NCI-H345 treated with DMSO at 0.1 percent for 48 hours (cell line): ENCODE data around the gene HSD17B7.
A peak's percentile ranks its signal among the peaks of the same experiment; 100 is the strongest.
"Not testable (repeated sequence)": the region's sequence is repeated elsewhere in the genome, so short reads cannot be mapped to it uniquely, and the experiment has no call there.

ENCODE experiments used
- DNase-seq: peaks from one replicate; lab custom pipeline; 2025; ENCODE audit not compliant: unreplicated experiment; lab: John Stamatoyannopoulos, UW

The HSD17B7 gene, protein sequence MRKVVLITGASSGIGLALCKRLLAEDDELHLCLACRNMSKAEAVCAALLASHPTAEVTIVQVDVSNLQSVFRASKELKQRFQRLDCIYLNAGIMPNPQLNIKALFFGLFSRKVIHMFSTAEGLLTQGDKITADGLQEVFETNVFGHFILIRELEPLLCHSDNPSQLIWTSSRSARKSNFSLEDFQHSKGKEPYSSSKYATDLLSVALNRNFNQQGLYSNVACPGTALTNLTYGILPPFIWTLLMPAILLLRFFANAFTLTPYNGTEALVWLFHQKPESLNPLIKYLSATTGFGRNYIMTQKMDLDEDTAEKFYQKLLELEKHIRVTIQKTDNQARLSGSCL

DNA sequence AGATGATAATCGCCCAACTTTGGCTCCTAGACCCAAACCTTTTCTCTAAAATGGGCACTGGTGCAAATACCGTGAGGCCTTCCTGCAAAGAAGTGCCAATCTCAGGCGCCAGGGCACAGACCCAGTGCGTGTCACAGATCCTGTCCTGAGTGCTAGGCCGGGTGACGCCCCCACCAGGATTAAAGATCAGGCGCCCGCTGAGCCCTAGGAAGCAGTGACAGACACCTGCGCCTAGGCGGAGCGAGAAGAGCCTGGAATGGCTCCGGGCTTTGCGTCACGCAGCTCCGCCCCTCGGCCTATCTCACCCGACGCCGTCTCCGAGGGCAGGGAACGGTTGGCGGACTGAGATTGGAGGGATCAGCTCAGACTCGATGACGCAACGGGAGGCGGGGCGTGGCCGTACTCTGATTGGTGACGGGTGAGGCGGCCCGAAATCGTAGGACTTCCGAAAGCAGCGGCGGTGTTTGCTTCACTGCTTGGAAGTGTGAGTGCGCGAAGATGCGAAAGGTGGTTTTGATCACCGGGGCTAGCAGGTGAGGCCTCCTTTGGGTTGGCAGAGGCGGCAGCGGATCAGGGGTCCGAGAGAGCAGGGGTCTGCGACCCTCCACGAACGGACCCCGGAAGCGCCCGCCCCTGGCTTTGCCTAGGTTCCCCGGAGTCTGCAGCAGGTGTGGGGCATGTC is at the start of gene HSD17B7:
TSS of gene HSD17B7 (plus strand) at position 400 of the 682 bp plus-strand sequence. CDS start at position 499, 99 bp downstream.
- peak; percentile 70 for DNase-seq

- DNase-seq, result no peak
These were observed 49.7 kb upstream of the HSD17B7 start for GRCh38 chr1:162740755-162741154.

- no peak for DNase-seq
These were observed 48.9 kb upstream of the HSD17B7 start for GRCh38 chr1:162741574-162741973.

- not testable (repeated sequence) for DNase-seq
These were observed 44.1 kb upstream of the HSD17B7 start for GRCh38 chr1:162746264-162746942.

- DNase-seq, result no peak
These were observed 37.4 kb upstream of the HSD17B7 start for GRCh38 chr1:162753001-162753658.

- no peak for DNase-seq
These were observed 36.4 kb upstream of the HSD17B7 start for GRCh38 chr1:162753998-162754585.

- no peak for DNase-seq
These were observed 35.2 kb upstream of the HSD17B7 start for GRCh38 chr1:162755306-162755705.

GRCh38 chr1:162756523-162756922 is 34.0 kb upstream of the HSD17B7 start:
- no peak for DNase-seq

GRCh38 chr1:162757476-162757875 is 33.0 kb upstream of the HSD17B7 start:
- DNase-seq, result no peak

- DNase-seq, result no peak
These were observed 24.7 kb upstream of the HSD17B7 start for GRCh38 chr1:162765788-162766187.

DNA sequence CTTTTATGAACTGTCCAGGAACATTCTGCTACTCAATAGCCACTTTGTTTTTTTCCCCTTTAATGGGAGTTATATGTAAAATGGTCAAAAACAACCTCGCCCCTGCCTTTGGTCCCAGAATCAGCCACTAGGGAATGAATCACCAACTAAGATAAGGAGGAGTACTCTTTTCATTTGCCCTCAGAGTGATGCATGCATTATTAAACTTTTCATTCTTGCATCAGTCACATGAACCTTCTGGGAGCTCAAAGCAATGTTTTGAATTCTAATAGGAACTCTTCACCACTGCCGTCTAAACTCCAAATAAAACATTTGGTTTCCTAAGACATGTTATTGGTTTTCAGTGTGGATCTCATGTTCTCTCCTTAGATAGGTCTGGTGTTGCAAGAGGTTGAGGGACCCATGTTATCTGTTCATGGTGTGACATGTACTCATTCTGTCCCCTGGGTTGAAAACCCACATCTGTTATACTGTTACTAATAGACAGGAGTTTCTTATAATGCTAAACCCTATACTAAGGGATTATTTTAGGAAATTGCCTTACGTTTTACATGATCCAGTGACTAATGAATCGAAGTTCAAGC is 17.8 kb upstream of the HSD17B7 start:
- no peak for DNase-seq

DNA sequence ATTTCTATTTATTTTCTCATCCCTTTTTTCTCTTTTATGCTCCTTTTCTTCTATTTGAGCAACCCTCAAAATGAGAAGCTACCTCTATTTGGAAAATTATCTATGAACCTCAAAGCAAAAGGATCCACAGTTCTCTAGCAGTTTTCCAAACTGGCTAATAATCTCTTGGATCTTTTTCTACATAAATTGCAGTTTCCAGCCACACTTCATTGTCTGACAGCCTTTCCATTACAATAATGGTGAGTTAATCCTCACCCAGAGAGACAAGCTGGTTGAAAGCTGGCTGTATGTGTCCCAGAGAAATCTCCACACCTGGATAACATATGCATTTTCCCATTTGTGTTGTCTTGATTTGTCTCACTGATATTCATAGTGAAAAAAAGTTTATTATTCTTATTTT is 16.5 kb upstream of the HSD17B7 start:
- DNase-seq, result no peak

DNA sequence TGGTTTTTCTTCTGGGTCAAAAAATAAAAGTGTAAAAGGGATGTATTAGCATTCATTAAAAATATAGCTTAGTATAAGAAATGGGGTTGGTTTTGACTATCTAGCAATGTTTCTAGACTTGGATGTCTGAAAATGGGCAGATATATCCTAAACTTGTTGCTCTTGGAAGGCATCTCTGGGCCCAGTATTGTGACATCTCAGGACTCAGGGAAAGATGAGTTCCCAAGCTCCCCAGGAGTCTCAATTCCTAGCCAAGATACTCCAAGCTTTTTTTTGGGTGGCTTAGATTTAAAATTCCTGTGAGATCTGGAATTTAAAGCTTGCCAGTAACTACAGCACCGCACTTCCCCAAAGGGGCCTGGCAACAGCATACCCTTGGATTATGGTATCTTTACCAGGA is 11.5 kb upstream of the HSD17B7 start:
- DNase-seq, result no peak

GRCh38 chr1:162782671-162783070 is 7.8 kb upstream of the HSD17B7 start:
- no peak for DNase-seq

GRCh38 chr1:162784926-162785325 is 5.6 kb upstream of the HSD17B7 start:
- DNase-seq, result not testable (repeated sequence)

GRCh38 chr1:162788783-162789182 is 1.7 kb upstream of the HSD17B7 start:
- DNase-seq, result not testable (repeated sequence)

DNA sequence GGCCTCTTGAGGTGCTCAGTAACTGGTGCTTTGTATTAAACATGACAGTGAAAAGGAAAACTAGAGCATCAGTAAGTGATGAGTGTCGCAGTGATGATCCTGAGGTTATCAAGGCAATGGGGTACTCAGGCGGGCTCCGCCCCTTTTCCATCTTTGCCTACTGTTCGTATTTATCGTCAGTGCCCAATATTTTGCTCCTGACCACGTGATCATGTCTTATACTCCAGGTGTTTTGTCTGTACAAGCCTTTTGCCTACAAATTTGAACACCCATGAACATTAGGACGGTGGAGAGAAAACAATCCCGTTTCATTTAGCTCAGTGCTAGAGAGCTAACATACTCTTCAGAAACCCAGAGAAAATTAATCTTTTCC is 469 bp downstream of the HSD17B7 start:
- peak; percentile 12 for DNase-seq

DNA sequence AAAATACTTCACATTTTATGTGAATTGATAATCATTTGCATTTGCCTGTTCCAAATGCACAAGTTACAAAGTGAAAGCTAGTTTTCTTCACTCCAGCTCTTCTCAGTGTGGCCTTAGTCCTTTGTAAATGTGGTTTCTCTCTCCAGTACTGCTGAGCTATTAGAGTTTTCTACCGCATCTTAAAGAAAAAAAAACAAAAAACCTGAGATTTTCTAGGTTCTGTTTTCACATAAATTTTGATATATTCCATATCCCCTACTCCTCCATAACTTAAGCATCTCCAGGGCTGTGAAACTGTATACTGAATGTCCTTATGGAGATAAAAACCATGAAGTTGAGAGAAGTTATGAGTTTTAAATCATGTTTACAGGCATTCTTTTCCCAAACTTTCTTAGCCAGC is 3.8 kb downstream of the HSD17B7 start:
- not testable (repeated sequence) for DNase-seq

DNA sequence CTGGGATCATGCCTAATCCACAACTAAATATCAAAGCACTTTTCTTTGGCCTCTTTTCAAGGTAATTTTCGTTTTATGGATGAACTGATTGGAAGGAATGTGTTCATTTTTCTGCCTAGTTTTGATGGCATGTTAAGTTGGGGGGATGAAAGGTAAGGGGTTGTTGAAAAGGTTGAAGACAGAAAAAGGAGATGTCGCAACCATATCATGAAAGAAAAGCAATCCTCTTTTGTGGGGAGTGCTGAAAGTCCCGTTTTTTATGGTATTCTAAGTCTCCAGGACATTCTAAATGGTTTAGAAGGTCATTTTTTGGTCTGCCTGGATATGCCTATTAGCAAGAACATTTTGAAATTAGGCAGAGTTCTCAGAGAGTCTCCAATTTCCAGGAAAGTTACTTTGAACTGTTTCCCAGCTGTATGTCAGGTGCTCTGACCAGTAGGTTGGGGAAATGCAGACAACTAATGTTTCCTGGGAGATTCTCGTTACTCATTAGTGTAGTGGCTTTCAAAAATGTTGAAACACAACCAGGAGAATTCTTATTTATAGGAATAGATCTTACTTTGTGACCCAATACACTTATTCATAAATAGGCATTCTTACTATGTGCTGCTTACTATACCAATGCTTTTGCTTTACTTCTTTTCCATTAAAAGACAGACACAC is 6.2 kb downstream of the HSD17B7 start:
- not testable (repeated sequence) for DNase-seq
